HPDE6-E6E7 (cell line): Measurements from ENCODE around the gene F13A1.
"Not testable (repeated sequence)": the region's sequence is repeated elsewhere in the genome, so short reads cannot be mapped to it uniquely, and the experiment has no call there.

Experiments
- DNase-seq: peaks from one replicate; pipeline ENCODE4 v3.0.0; 2011; ENCODE audit warnings: missing footprints; ENCODE audit errors: extremely low spot score

The F13A1 gene

GRCh38 chr6:6317825-6318733 lies 2.4 kb downstream of the F13A1 start:
- DNase-seq, result no peak

GRCh38 chr6:6317386-6317785 lies 3.1 kb downstream of the F13A1 start:
- DNase-seq, result no peak

GRCh38 chr6:6315660-6316059 lies 4.8 kb downstream of the F13A1 start:
- DNase-seq, result no peak

- no peak for DNase-seq
These were observed 5.9 kb downstream of the F13A1 start for GRCh38 chr6:6314596-6314995.

- no peak for DNase-seq
These were observed 7.5 kb downstream of the F13A1 start for GRCh38 chr6:6312901-6313441.

GRCh38 chr6:6305575-6305974 lies 14.9 kb downstream of the F13A1 start:
- no peak for DNase-seq

GRCh38 chr6:6300383-6300782 lies 20.1 kb downstream of the F13A1 start:
- not testable (repeated sequence) for DNase-seq

- DNase-seq, result no peak
These were observed 27.1 kb downstream of the F13A1 start for GRCh38 chr6:6293317-6293716.

- no peak for DNase-seq
These were observed 33.0 kb downstream of the F13A1 start for GRCh38 chr6:6287415-6287814.

- no peak for DNase-seq
These were observed 34.8 kb downstream of the F13A1 start for GRCh38 chr6:6285679-6286078.

GRCh38 chr6:6284221-6284966 lies 36.1 kb downstream of the F13A1 start:
- no peak for DNase-seq

- DNase-seq, result no peak
These were observed 36.7 kb downstream of the F13A1 start for GRCh38 chr6:6283746-6284145.

GRCh38 chr6:6282716-6283115 lies 37.7 kb downstream of the F13A1 start:
- no peak for DNase-seq

GRCh38 chr6:6277413-6277812 lies 43.0 kb downstream of the F13A1 start:
- DNase-seq, result no peak

GRCh38 chr6:6270948-6271535 lies 49.4 kb downstream of the F13A1 start:
- no peak for DNase-seq

GRCh38 chr6:6260196-6260722 lies 60.2 kb downstream of the F13A1 start:
- no peak for DNase-seq

GRCh38 chr6:6256886-6257285 lies 63.6 kb downstream of the F13A1 start:
- DNase-seq, result no peak

GRCh38 chr6:6256259-6256658 lies 64.2 kb downstream of the F13A1 start:
- no peak for DNase-seq

GRCh38 chr6:6251555-6252280 lies 68.7 kb downstream of the F13A1 start:
- DNase-seq, result no peak

GRCh38 chr6:6248651-6249050 lies 71.8 kb downstream of the F13A1 start:
- no peak for DNase-seq

- DNase-seq, result no peak
These were observed 73.9 kb downstream of the F13A1 start for GRCh38 chr6:6246544-6246943.
